GM19452 (cell line): ENCODE data around the gene CDK19.

Source experiments
- ATAC-seq: cut with Tn5 transposase; IDR thresholded peaks from one replicate; pipeline ENCODE4 v1.9.1; 2021; ENCODE audit not compliant: unreplicated experiment

The CDK19 gene

GRCh38 chr6:110705543-110705942 lies 109.7 kb downstream of the CDK19 start:
- no peak for ATAC-seq

DNA sequence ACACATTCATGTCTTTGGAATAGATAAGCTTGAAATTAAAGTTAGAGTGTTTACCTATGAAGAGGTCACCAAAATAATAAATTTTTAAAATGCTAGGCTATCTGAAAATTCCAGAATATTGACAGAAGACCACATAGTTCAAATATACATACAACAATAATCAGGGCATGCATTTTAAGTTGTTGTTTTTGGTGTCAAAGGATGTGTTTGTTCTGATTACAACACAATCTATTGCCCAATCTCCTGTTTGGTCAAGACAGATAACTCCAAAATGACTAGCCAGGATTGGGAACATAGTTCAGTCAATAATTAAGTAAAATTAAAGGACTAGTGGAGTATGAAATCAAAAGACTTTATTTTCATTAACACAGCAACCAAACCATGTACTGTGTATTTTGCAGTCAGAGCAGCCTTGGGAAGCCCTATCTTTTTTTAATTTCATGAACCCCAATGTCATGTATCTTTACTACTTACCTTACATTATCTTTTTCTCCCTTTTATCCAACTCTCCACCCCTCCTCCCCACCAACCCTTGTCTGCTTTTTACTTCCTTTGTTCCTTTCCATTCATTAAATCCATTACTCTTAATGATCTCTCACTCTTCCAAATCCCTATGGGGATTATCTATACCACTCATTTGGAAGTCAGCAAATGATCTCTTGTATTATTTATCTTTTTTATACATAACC lies 111.2 kb downstream of the CDK19 start:
- ATAC-seq = no peak

GRCh38 chr6:110703010-110703905 lies 112.0 kb downstream of the CDK19 start:
- ATAC-seq = no peak

DNA sequence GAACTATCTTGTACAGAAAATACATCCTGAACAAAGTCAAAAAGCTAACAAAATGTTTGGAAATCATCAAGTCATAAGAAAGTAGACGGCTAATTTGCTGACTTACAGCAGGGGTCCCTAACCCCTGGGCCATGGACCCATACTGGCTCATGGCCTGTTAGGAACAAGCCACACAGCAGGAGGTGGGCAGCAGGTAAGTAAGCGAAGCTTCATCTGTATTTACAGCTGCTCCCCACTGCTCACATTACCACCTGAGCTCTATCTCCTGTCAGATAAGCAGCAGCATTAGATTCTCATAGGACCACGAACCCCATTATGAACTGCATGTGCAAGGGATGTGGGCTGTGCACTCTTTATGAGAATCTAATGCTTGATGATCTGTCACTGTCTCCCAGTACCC lies 115.5 kb downstream of the CDK19 start:
- ATAC-seq = no peak

- ATAC-seq = no peak
Observed at GRCh38 chr6:110693994-110694393, 121.3 kb downstream of the CDK19 start.

GRCh38 chr6:110693296-110693695 lies 122.0 kb downstream of the CDK19 start:
- no peak for ATAC-seq

GRCh38 chr6:110690916-110691315 lies 124.4 kb downstream of the CDK19 start:
- ATAC-seq = no peak

- no peak for ATAC-seq
Observed at GRCh38 chr6:110690106-110690654, 125.1 kb downstream of the CDK19 start.

DNA sequence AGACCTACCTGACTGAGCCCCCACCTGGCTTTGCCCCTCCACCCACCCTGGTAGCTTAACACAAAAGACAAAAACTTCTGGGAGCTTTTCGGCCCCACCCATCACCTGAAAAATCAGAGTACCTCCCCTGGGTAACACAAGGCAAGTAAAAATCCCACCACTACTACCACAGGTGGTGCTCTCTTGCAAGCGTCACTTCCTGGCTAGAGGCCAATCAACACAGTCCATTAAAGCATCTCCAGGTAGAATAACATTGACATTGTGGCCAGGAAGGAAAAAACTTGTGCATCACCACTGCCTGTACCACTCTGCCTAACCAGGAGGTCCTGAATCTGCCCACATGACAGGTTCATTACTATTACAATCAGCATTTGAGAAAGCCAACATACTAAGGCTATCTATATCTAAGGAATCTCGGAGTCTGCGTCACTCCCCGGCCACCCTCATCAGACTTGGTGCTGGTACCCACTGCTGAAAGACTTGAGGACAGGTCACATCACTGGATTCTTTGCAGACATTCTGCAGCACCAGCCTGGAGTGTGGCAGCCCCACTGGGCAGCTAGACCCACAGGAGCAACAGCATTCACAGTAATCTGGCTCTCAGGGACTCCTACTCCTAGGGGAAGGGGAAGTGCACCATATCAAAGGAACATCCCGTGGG lies 125.9 kb downstream of the CDK19 start:
- ATAC-seq = no peak

GRCh38 chr6:110688661-110689268 lies 126.5 kb downstream of the CDK19 start:
- ATAC-seq = no peak

DNA sequence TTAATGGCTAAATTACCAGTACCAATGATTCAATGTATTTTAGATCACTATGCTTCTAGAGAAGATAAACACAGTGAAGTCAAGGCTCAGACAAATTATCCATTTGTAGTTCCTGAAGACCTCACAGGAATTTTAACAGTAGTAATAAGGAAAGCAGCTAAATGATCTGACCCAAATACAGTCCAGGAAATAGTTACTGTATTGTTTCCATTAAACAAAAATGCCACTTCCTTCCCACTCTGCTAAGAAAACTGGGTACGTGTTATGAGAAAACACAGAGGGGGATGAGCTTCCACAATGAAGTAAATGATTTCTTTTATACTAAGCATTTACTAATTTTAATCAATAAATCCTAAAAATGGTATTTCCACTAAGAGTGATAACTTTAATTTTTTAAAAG lies 127.9 kb downstream of the CDK19 start:
- no peak for ATAC-seq

DNA sequence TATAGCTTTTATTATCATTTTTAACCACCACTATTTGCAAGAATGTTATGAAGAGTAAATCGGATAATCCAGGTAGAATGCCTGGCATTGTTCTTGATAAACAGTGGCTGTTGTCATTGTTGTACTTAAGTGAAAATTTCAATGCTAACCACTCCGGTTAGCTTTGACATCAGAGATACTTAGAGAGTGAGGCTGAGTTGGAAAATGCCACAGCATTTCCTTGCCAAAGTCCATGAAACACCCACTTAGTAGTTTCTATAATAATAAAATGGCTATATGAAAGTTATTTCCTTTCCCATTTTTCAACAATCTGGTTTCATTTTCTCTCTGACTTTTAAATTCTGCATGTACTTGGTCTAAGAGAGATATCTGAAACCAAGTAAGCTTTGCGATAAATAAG lies 132.0 kb downstream of the CDK19 start:
- ATAC-seq = no peak

- peak; percentile 93 for ATAC-seq
Observed at GRCh38 chr6:110682460-110682853, 132.8 kb downstream of the CDK19 start.

- peak; percentile 11 for ATAC-seq
Observed at GRCh38 chr6:110681543-110682459, 133.5 kb downstream of the CDK19 start.

- ATAC-seq = no peak
Observed at GRCh38 chr6:110676396-110676795, 138.9 kb downstream of the CDK19 start.

- no peak for ATAC-seq
Observed at GRCh38 chr6:110674096-110674495, 141.2 kb downstream of the CDK19 start.

DNA sequence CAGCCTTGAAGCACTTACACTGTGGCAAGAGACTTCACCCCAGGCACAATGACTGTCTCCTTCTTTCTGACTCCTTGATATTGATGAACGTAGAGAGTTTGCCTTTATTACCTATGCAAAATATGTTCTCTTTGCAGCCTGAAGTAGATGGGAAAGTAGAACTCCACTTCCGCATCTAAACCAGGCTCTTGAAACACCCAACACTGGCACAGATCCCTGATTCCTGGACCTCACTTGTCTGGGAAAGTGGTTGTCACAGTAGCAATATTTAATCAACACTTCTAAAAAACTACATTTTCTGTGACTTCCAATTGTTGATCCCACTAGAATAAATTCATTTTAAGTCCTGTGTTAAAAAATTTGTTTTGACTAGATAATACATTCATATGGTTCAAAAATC lies 143.1 kb downstream of the CDK19 start:
- no peak for ATAC-seq

DNA sequence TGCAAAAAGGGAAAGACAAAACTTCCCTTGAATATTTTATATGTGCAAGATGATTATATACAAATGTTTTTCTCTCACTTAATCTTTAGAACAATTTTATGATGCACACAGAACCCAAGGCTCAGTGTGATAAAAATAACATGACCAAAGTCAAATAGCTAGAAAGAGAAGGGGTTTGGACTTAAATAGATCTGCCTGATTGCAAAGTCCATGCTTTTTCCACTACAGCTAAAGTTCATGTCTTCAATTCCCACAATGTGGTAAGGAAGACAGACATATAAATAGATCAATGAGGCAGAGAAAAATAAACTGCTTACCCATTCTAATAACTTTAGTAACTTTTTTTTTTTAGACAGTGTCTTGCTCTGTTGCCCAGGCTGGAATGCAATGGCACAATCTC lies 143.8 kb downstream of the CDK19 start:
- ATAC-seq = no peak

- no peak for ATAC-seq
Observed at GRCh38 chr6:110665600-110665999, 149.7 kb downstream of the CDK19 start.

DNA sequence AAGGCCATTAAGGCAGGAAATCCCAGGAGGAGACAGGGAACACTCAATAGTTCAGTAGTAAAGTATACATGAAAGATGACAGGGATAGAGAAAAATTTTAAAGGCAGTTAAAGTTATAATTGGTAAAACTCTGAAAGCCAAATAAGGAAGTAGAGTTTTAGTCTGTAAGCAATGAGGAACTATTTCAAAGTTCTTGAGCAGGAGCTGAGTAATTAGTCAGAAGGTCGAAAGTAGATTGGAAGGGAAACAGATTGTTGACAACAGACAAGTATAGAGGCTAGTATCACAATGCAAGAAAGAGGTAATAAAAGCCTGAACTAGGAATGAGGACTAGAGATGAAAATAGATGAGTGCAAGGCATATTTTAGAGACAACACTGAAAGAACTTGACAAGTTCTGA lies 150.3 kb downstream of the CDK19 start:
- no peak for ATAC-seq
